PFSK-1 (cell line): Measurements from ENCODE around the gene CD33.

Source experiments
- FOXP2 ChIP-seq: optimal IDR thresholded peaks from 2 replicates; pipeline ENCODE3; 2011; ENCODE audit warnings: borderline replicate concordance, control low read depth, inconsistent platforms; ENCODE audit not compliant: insufficient read depth; ENCODE audit errors: extremely low read length, extremely low read depth
- TF ChIP-seq, protein P1 (sequence below), 2 experiments: IDR thresholded peaks; 2 replicates each; pipeline versions ENCODE4 v1.6.1 to v1.8.0; 2011 to 2012; ENCODE audit warnings: low read depth in 2 of 2, low read length in 2 of 2, control low read depth in 1 of 2, inconsistent platforms in 1 of 2, mild to moderate bottlenecking in 1 of 2, moderate library complexity in 1 of 2; ENCODE audit not compliant: insufficient read depth in 1 of 2

DNA sequence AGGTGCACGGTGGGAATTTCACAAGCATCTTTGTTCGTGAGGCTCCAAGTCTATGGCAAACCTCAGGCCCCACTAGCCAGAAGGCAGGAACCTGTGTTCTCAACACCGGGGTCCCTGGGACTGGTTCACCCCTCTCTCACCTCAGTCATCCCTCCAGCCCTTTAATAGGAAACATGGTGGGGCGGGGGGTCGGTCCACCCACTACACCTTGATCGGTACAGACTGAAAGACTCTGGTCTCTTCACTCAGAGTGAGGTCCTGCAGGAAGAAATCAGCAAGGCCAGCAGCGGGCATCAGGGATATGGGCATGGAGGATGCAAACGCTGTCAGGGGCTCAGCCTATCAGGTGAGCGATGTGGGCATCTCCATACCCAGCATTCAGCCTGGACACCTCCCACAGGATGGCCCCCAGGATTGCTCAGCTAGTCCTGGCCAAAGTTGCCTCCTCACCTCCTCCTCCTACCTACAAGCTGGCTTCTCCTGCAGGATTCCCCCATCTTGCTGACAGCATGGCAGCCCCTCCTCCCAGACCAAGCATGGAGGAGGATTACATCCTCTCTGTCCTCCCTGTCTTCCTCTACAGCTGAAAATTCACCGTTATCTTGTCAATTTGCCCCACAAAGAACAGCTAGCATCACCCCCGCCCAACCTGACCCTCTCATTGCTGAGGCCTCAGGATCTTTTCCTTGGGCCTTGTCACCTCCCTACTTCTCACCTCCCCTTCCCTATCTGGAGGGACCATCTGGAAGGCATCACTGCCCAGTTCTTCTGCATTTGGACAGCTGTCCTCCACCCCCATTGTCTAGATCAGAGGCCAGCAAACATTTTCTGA lies 37.3 kb upstream of the CD33 start:
- TF ChIP-seq, protein P1, sequence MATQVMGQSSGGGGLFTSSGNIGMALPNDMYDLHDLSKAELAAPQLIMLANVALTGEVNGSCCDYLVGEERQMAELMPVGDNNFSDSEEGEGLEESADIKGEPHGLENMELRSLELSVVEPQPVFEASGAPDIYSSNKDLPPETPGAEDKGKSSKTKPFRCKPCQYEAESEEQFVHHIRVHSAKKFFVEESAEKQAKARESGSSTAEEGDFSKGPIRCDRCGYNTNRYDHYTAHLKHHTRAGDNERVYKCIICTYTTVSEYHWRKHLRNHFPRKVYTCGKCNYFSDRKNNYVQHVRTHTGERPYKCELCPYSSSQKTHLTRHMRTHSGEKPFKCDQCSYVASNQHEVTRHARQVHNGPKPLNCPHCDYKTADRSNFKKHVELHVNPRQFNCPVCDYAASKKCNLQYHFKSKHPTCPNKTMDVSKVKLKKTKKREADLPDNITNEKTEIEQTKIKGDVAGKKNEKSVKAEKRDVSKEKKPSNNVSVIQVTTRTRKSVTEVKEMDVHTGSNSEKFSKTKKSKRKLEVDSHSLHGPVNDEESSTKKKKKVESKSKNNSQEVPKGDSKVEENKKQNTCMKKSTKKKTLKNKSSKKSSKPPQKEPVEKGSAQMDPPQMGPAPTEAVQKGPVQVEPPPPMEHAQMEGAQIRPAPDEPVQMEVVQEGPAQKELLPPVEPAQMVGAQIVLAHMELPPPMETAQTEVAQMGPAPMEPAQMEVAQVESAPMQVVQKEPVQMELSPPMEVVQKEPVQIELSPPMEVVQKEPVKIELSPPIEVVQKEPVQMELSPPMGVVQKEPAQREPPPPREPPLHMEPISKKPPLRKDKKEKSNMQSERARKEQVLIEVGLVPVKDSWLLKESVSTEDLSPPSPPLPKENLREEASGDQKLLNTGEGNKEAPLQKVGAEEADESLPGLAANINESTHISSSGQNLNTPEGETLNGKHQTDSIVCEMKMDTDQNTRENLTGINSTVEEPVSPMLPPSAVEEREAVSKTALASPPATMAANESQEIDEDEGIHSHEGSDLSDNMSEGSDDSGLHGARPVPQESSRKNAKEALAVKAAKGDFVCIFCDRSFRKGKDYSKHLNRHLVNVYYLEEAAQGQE (IDR thresholded peaks at IDR 0.05; ENCODE audit: insufficient read depth in 1 of 2, low read depth in 2 of 2, low read length in 2 of 2) = no peak
- TF ChIP-seq FOXP2 = no peak
